SIG-M5 (cell line): ENCODE results near the gene FCRL1.

Experiments
- DNase-seq: peaks from one replicate; lab custom pipeline; 2025; lab: John Stamatoyannopoulos, UW

The FCRL1 gene

GRCh38 chr1:157819896-157820295 is at the start of gene FCRL1:
Gene FCRL1 (minus strand): TSS chr1:157820120. CDS start chr1:157820037, 83 bp downstream.
- DNase-seq, result no peak

GRCh38 chr1:157868654-157869053 is 48.7 kb upstream of the FCRL1 start:
- DNase-seq, result no peak

GRCh38 chr1:157862114-157863070 is 42.5 kb upstream of the FCRL1 start:
- DNase-seq, result no peak

GRCh38 chr1:157856538-157856937 is 36.6 kb upstream of the FCRL1 start:
- DNase-seq, result no peak

GRCh38 chr1:157852476-157852875 is 32.6 kb upstream of the FCRL1 start:
- DNase-seq, result no peak

- no peak for DNase-seq
These were observed 29.4 kb upstream of the FCRL1 start for GRCh38 chr1:157849229-157849875.

- DNase-seq, result no peak
These were observed 24.3 kb upstream of the FCRL1 start for GRCh38 chr1:157844089-157844830.

- DNase-seq, result no peak
These were observed 23.0 kb upstream of the FCRL1 start for GRCh38 chr1:157842939-157843338.

GRCh38 chr1:157841708-157842107 is 21.8 kb upstream of the FCRL1 start, which contains the start of gene CD5L:
Gene CD5L (minus strand): TSS chr1:157841808. CDS start chr1:157841701, 107 bp downstream.
- no peak for DNase-seq

GRCh38 chr1:157838966-157839365 is 19.0 kb upstream of the FCRL1 start:
- no peak for DNase-seq

- no peak for DNase-seq
These were observed 14.5 kb upstream of the FCRL1 start for GRCh38 chr1:157834430-157834829.

GRCh38 chr1:157833145-157833544 is 13.2 kb upstream of the FCRL1 start:
- no peak for DNase-seq

GRCh38 chr1:157831968-157832626 is 12.2 kb upstream of the FCRL1 start:
- no peak for DNase-seq

- DNase-seq, result no peak
These were observed 11.0 kb upstream of the FCRL1 start for GRCh38 chr1:157830887-157831286.

- DNase-seq, result no peak
These were observed 9.8 kb upstream of the FCRL1 start for GRCh38 chr1:157829711-157830110.

GRCh38 chr1:157829210-157829609 is 9.3 kb upstream of the FCRL1 start:
- DNase-seq, result no peak

- DNase-seq, result no peak
These were observed 379 bp upstream of the FCRL1 start for GRCh38 chr1:157820299-157820698.

- DNase-seq, result no peak
These were observed 705 bp downstream of the FCRL1 start for GRCh38 chr1:157819215-157819614.

GRCh38 chr1:157813269-157813668 is 6.7 kb downstream of the FCRL1 start:
- DNase-seq, result no peak

- no peak for DNase-seq
These were observed 13.3 kb downstream of the FCRL1 start for GRCh38 chr1:157806431-157807149.

- no peak for DNase-seq
These were observed 16.1 kb downstream of the FCRL1 start for GRCh38 chr1:157803851-157804250.
